ENCODE measurements around the gene C10orf62. TPM values are rescaled to one million over a fixed set of nuclear protein-coding genes. Genes with fewer than 3 reads are reported as not detected.

C10orf62 gene
- total RNA-seq, 1 donor from 2014 or later = not detected

GRCh38 chr10:97596101-97597082, 6.9 kb downstream of the C10orf62 start:
- Mint-ChIP-seq H3K4me3 (no peak overlapping the region), H3K4me1 (no peaks in the 10 kb centered on the region), H3K27me3 (ENCODE audit: low read depth) (no peaks in the 10 kb centered on the region), H3K9me3 (no peaks in the 10 kb centered on the region), H3K36me3 (ENCODE audit: low read depth) (no peaks in the 10 kb centered on the region), H3K27ac (ENCODE audit: unreplicated experiment) (no peak overlapping the region)
- no peak for TF ChIP-seq CTCF (conservative IDR thresholded peaks at IDR 0.05)
- DNase-seq (ENCODE audit: low read depth, low spot score) = no peak

- Mint-ChIP-seq H3K27ac (ENCODE audit: unreplicated experiment) (no peak overlapping the region), H3K4me1 (no peaks in the 10 kb centered on the region), H3K27me3 (ENCODE audit: low read depth) (no peaks in the 10 kb centered on the region), H3K4me3 (no peak overlapping the region), H3K36me3 (ENCODE audit: low read depth) (no peaks in the 10 kb centered on the region), H3K9me3 (no peaks in the 10 kb centered on the region)
- TF ChIP-seq CTCF (conservative IDR thresholded peaks at IDR 0.05) = no peak
- DNase-seq (ENCODE audit: low read depth, low spot score) = no peak
Observed at GRCh38 chr10:97597778-97598177, 8.3 kb downstream of the C10orf62 start.

- Mint-ChIP-seq H3K27me3 (ENCODE audit: low read depth) (no peaks in the 10 kb centered on the region), H3K27ac (ENCODE audit: unreplicated experiment) (no peak overlapping the region), H3K9me3 (no peaks in the 10 kb centered on the region), H3K36me3 (ENCODE audit: low read depth) (no peaks in the 10 kb centered on the region), H3K4me3 (no peak overlapping the region), H3K4me1 (no peaks in the 10 kb centered on the region)
- no peak for TF ChIP-seq CTCF (conservative IDR thresholded peaks at IDR 0.05)
- DNase-seq (ENCODE audit: low read depth, low spot score) = no peak
Observed at GRCh38 chr10:97598407-97599271, 9.1 kb downstream of the C10orf62 start.

- H3K9me3 Mint-ChIP-seq = no peaks in the 10 kb centered on the region
- no peaks in the 10 kb centered on the region for H3K27me3 Mint-ChIP-seq (ENCODE audit: low read depth)
- TF ChIP-seq CTCF (conservative IDR thresholded peaks at IDR 0.05) = no peak
- H3K4me1 Mint-ChIP-seq = no peaks in the 10 kb centered on the region
- no peak for DNase-seq (ENCODE audit: low read depth, low spot score)
- H3K36me3 Mint-ChIP-seq (ENCODE audit: low read depth) = no peaks in the 10 kb centered on the region
- no peak overlapping the region for H3K27ac Mint-ChIP-seq (ENCODE audit: unreplicated experiment)
- H3K4me3 Mint-ChIP-seq = no peak overlapping the region
Observed at GRCh38 chr10:97599272-97599619, 9.7 kb downstream of the C10orf62 start.

GRCh38 chr10:97600616-97601015, 11.1 kb downstream of the C10orf62 start:
- DNase-seq (ENCODE audit: low read depth, low spot score) = no peak
- H3K27me3 Mint-ChIP-seq (ENCODE audit: low read depth) = no peaks in the 10 kb centered on the region
- no peak overlapping the region for H3K4me3 Mint-ChIP-seq
- H3K36me3 Mint-ChIP-seq (ENCODE audit: low read depth) = no peaks in the 10 kb centered on the region
- H3K4me1 Mint-ChIP-seq = no peaks in the 10 kb centered on the region
- TF ChIP-seq CTCF (conservative IDR thresholded peaks at IDR 0.05) = no peak
- no peak overlapping the region for H3K27ac Mint-ChIP-seq (ENCODE audit: unreplicated experiment)
- H3K9me3 Mint-ChIP-seq = no peaks in the 10 kb centered on the region

All from neural crest cell (in vitro differentiated cells).